A549 (cell line): ENCODE data around the gene VAV3.

ENCODE experiments used
- BHLHE40 ChIP-seq: IDR thresholded peaks from 2 replicates; pipeline ENCODE4 v1.6.1; 2012; ENCODE audit warnings: low read depth, low read length, inconsistent platforms
- MAFK ChIP-seq: fragments of 450-650 bp; IDR thresholded peaks from 2 replicates; pipeline ENCODE4 v1.6.1; 2014; ENCODE audit not compliant: partially characterized antibody
- MAX ChIP-seq: IDR thresholded peaks from 2 replicates; pipeline ENCODE4 v1.6.1; 2012
- PBX3 ChIP-seq: IDR thresholded peaks from 2 replicates; pipeline ENCODE4 v1.6.1; 2012
- POLR2A ChIP-seq: IDR thresholded peaks from 2 replicates; pipeline ENCODE4 v1.6.1; 2012; ENCODE audit warnings: mild to moderate bottlenecking, low read length
- RAD21 ChIP-seq, 2 experiments: fragments of >200 bp in 1 of 2; sonication (Bioruptor Twin) in 1 of 2; formaldehyde crosslinking in 1 of 2; IDR thresholded peaks in 1 of 2; conservative IDR thresholded peaks in 1 of 2; 2 replicates in 1 of 2; 3 replicates in 1 of 2; pipeline ENCODE4 v1.6.1; 2012 to 2018; ENCODE audit warnings: inconsistent platforms in 1 of 2

GRCh38 chr1:107895403-107896191, 69.4 kb downstream of the VAV3 start:
- no peak for TF ChIP-seq MAFK
- no peak for TF ChIP-seq RAD21 (conservative IDR thresholded peaks at IDR 0.05 in 1 of 2, IDR thresholded peaks at IDR 0.05 in 1 of 2)
- TF ChIP-seq PBX3, result no peak
- TF ChIP-seq MAX, result no peak
- TF ChIP-seq POLR2A, result no peak
- no peak for TF ChIP-seq BHLHE40
